ENCODE results near the gene ALPP. TPM values are rescaled to one million over a fixed set of nuclear protein-coding genes. Genes with fewer than 3 reads are reported as not detected.
"Not testable (repeated sequence)": the region's sequence is repeated elsewhere in the genome, so short reads cannot be mapped to it uniquely, and the experiment has no call there.

The ALPP gene
- total RNA-seq, 1 experiment from 2014 or later: 8.6 TPM

GRCh38 chr2:232335206-232335858, 43.2 kb upstream of the ALPP start:
- BruUV-seq (replicated peaks); H2AFZ ChIP-seq (ENCODE audit: low read length); DNase-seq; H3K9me3 ChIP-seq (ENCODE audit: low read length); intact Hi-C loops (cut with micrococcal nuclease); H3K27me3 ChIP-seq (ENCODE audit: low read length); H3K4me1 ChIP-seq (ENCODE audit: insufficient read depth, low read length); H3K79me2 ChIP-seq (ENCODE audit: low read length); POLR2A ChIA-PET (ENCODE audit: unreplicated experiment); H3K9me2 ChIP-seq (replicated peaks; ENCODE audit: low read length); CTCF ChIA-PET; H3F3A ChIP-seq (ENCODE audit: low read length, unreplicated experiment); H3K36me3 ChIP-seq (ENCODE audit: low read depth, low read length); H3K4me2 ChIP-seq (ENCODE audit: low read length); H3K9ac ChIP-seq (ENCODE audit: low read length); H3K4me3 ChIP-seq (ENCODE audit: low read length); H4K20me1 ChIP-seq (ENCODE audit: low read length); H3K27ac ChIP-seq (ENCODE audit: low read length): not testable (repeated sequence)
- peak; percentile 33 for ATAC-seq
- TF ChIP-seq, protein P1, sequence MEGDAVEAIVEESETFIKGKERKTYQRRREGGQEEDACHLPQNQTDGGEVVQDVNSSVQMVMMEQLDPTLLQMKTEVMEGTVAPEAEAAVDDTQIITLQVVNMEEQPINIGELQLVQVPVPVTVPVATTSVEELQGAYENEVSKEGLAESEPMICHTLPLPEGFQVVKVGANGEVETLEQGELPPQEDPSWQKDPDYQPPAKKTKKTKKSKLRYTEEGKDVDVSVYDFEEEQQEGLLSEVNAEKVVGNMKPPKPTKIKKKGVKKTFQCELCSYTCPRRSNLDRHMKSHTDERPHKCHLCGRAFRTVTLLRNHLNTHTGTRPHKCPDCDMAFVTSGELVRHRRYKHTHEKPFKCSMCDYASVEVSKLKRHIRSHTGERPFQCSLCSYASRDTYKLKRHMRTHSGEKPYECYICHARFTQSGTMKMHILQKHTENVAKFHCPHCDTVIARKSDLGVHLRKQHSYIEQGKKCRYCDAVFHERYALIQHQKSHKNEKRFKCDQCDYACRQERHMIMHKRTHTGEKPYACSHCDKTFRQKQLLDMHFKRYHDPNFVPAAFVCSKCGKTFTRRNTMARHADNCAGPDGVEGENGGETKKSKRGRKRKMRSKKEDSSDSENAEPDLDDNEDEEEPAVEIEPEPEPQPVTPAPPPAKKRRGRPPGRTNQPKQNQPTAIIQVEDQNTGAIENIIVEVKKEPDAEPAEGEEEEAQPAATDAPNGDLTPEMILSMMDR (conservative IDR thresholded peaks at IDR 0.05; ENCODE audit: low read depth, low read length): peak; percentile 55

GRCh38 chr2:232335859-232336215, 42.7 kb upstream of the ALPP start:
- ATAC-seq (no peak), DNase-seq (no peak)
- Histone ChIP-seq H3K79me2 (ENCODE audit: low read length) (no peaks in the 10 kb centered on the region), H3K9ac (ENCODE audit: low read length) (no peak overlapping the region), H3K27me3 (ENCODE audit: low read length) (no peaks in the 10 kb centered on the region), H4K20me1 (ENCODE audit: low read length) (no peaks in the 10 kb centered on the region), H3K4me3 (ENCODE audit: low read length) (no peak overlapping the region), H3K27ac (ENCODE audit: low read length) (no peak overlapping the region), H3K36me3 (ENCODE audit: low read depth, low read length) (no peaks in the 10 kb centered on the region), H3F3A (ENCODE audit: low read length, unreplicated experiment) (no peaks in the 10 kb centered on the region), H3K9me3 (ENCODE audit: low read length) (no peaks in the 10 kb centered on the region), H2AFZ (ENCODE audit: low read length) (no peak overlapping the region), H3K9me2 (replicated peaks; ENCODE audit: low read length) (no peaks in the 10 kb centered on the region), H3K4me1 (ENCODE audit: insufficient read depth, low read length) (no peaks in the 10 kb centered on the region), H3K4me2 (ENCODE audit: low read length) (no peak overlapping the region)
- no peak for TF ChIP-seq EZH2phosphoT487 (IDR thresholded peaks at IDR 0.05; ENCODE audit: borderline replicate concordance, low read length)
- TF ChIP-seq, protein P1 (conservative IDR thresholded peaks at IDR 0.05; ENCODE audit: low read depth, low read length): no peak
- no peak for TF ChIP-seq EZH2 (IDR thresholded peaks at IDR 0.05; ENCODE audit: low read length, unreplicated experiment)
- intact Hi-C loops (cut with micrococcal nuclease): no loop called here
- ChIA-PET POLR2A (ENCODE audit: unreplicated experiment) (no interaction called here), CTCF (no interaction called here)
- no TSS peak for BruUV-seq (replicated peaks)

DNA sequence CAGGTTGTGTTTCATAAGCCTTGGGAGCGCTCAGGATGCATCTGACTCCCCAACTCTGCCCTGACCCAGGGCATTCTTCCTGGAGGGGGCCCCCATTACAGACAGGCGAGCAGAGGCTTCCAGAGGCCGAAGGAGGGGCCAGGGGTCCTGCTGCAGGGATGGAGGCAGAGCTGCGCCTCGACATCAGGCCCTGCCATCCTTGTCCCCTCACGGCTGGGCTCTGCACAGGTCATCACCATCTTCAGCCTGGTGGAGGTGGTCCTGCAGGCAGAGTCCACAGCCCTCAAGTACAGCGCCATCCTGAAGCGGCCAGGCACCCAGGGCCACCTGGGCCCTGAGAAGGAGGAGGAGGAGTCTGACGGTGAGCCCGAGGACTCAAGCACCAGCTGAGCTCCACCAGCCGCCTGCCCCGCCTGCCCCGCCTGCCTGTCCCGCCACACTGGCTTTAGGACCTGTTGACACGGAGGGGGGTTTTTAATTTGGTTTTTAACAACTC, 42.3 kb upstream of the ALPP start:
- no peaks in the 10 kb centered on the region for H3K4me1 ChIP-seq (ENCODE audit: insufficient read depth, low read length)
- no peaks in the 10 kb centered on the region for H3K9me2 ChIP-seq (replicated peaks; ENCODE audit: low read length)
- intact Hi-C loops (cut with micrococcal nuclease): no loop called here
- no peak for DNase-seq
- TF ChIP-seq EZH2phosphoT487 (IDR thresholded peaks at IDR 0.05; ENCODE audit: borderline replicate concordance, low read length): no peak
- TF ChIP-seq EZH2 (IDR thresholded peaks at IDR 0.05; ENCODE audit: low read length, unreplicated experiment): no peak
- TF ChIP-seq, protein P1 (conservative IDR thresholded peaks at IDR 0.05; ENCODE audit: low read depth, low read length): no peak
- no peaks in the 10 kb centered on the region for H3K36me3 ChIP-seq (ENCODE audit: low read depth, low read length)
- no peaks in the 10 kb centered on the region for H3K79me2 ChIP-seq (ENCODE audit: low read length)
- no peaks in the 10 kb centered on the region for H3F3A ChIP-seq (ENCODE audit: low read length, unreplicated experiment)
- BruUV-seq (replicated peaks): no TSS peak
- H4K20me1 ChIP-seq (ENCODE audit: low read length): no peaks in the 10 kb centered on the region
- CTCF ChIA-PET: interaction anchor here (0.5 kb wide), 1 partner anchor 336 kb away, joined by 6 read pairs; no protein-coding TSS in a partner anchor
- H3K27ac ChIP-seq (ENCODE audit: low read length): no peak overlapping the region
- H3K27me3 ChIP-seq (ENCODE audit: low read length): no peaks in the 10 kb centered on the region
- H3K4me3 ChIP-seq (ENCODE audit: low read length): no peak overlapping the region
- ATAC-seq: no peak
- POLR2A ChIA-PET (ENCODE audit: unreplicated experiment): no interaction called here
- H3K9ac ChIP-seq (ENCODE audit: low read length): no peak overlapping the region
- H3K4me2 ChIP-seq (ENCODE audit: low read length): no peak overlapping the region
- H2AFZ ChIP-seq (ENCODE audit: low read length): no peak overlapping the region
- H3K9me3 ChIP-seq (ENCODE audit: low read length): no peaks in the 10 kb centered on the region

Measured in PC-3 (cell line).